ENCODE measurements around the gene USP4. TPM values are rescaled to one million over a fixed set of nuclear protein-coding genes. Genes with fewer than 3 reads are reported as not detected.

USP4 gene
- total and polyA plus RNA-seq, 12 donors, result 14.2 to 71.0 (median 41.2) TPM

DNA sequence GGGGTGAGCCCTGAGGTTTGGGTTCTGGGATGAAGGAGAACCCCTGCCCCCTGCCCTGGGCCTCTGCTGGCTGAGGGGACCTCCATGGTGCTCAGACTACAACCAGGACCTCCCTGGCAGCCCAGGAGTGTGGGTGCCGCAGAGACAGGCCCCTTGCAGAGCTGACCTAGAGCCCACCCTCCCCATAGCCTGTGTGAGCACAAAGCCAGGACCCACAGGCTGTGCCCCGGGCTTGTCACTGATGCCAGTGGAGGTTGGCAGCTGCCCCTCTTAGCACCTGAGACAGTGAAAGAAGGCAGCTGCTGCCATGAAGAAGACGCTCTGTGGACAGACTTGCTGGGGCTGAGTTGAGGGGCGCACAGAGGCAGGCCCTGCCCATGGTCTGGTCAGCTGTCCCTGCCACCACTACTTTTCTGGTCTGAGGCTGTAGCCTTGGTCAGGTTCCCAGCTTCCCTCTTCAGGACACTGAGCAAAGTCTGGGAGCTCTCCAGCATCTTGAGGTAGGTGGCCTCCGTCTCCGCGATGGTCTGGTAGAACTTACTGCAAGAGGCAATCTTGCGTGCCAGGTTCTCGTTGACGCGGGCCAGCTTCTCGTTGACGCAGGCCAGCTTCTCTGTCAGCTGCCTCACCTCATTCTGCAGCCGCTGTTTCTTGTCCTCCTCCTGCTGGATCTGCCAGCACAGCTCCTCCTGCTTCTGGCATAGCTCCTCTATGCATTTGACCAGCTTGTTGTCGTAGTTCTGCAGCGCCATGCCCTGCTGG, 23.0 kb downstream of the USP4 start:
- H3K4me1 ChIP-seq (replicated peaks in 1 of 2), result no peaks in the 10 kb centered on the region
- no peak overlapping the region for H3K27ac ChIP-seq
- H3K36me3 ChIP-seq (replicated peaks in 1 of 2), result peaks cover 0 to 74% of the 10 kb centered on the region in 2 donors
- no peaks in the 10 kb centered on the region for H3K27me3 ChIP-seq
- TF ChIP-seq, protein P1, sequence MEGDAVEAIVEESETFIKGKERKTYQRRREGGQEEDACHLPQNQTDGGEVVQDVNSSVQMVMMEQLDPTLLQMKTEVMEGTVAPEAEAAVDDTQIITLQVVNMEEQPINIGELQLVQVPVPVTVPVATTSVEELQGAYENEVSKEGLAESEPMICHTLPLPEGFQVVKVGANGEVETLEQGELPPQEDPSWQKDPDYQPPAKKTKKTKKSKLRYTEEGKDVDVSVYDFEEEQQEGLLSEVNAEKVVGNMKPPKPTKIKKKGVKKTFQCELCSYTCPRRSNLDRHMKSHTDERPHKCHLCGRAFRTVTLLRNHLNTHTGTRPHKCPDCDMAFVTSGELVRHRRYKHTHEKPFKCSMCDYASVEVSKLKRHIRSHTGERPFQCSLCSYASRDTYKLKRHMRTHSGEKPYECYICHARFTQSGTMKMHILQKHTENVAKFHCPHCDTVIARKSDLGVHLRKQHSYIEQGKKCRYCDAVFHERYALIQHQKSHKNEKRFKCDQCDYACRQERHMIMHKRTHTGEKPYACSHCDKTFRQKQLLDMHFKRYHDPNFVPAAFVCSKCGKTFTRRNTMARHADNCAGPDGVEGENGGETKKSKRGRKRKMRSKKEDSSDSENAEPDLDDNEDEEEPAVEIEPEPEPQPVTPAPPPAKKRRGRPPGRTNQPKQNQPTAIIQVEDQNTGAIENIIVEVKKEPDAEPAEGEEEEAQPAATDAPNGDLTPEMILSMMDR (IDR thresholded peaks at IDR 0.05), result no peak
- no peak for TF ChIP-seq POLR2A (IDR thresholded peaks at IDR 0.05)
- no peak for DNase-seq
- no peak overlapping the region for H3K4me3 ChIP-seq
- H3K9me3 ChIP-seq (replicated peaks in 1 of 3), result no peaks in the 10 kb centered on the region
- intact Hi-C loops (cut with DNase I), result no loop called here
- 90 to 97% (median 94%) methylated on average over 5 to 16 of the region's 16 CpGs for WGBS, 4 donors

DNA sequence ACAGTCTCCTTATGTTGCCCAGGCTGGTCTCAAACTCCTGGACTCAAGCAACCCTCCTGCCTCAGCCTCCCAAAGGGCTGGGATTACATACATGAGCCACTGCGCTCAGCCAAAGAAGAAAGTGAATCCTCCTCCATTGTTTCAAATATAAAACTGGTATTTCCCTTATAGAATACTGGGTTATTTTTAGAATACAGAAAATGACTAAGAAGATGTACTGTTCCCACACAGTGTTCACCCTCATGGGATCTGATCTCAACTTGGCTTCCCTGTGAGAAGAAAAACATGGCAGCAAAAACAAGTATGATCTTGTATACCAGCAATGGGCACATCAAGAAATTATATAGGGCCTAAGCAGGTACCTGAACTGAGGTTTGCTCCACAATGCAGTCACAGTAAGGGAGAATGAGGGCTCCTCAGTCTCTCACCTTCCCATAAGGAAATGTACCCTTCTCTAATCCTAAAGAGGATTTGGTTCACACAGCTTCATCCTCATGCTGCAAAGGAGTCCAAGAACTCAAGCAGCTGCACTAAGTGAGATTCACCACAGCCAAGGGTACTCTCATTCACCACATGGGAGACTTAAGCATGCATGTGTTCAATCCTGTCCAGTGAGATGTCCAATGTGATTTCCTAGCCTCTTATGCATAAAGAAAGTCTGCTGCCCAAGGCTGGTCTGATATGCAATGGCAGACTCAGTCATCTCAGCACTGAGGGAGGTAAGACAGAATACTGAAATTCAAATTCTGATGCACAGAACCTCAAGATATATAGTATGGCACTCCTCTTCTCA, 25.8 kb downstream of the USP4 start:
- Histone ChIP-seq H3K36me3 (replicated peaks in 1 of 2) (peaks cover 0 to 71% of the 10 kb centered on the region in 2 donors), H3K4me3 (no peak overlapping the region), H3K4me1 (replicated peaks in 1 of 2) (no peaks in the 10 kb centered on the region), H3K27ac (no peak overlapping the region), H3K27me3 (no peaks in the 10 kb centered on the region), H3K9me3 (replicated peaks in 1 of 3) (no peaks in the 10 kb centered on the region)
- TF ChIP-seq, protein P1 (IDR thresholded peaks at IDR 0.05), result no peak
- TF ChIP-seq POLR2A (IDR thresholded peaks at IDR 0.05), result no peak
- WGBS, 4 donors, result 95 to 100% (median 96%) methylated on average over 1 of the region's 1 CpG
- intact Hi-C loops (cut with DNase I), result no loop called here
- DNase-seq, result no peak

DNA sequence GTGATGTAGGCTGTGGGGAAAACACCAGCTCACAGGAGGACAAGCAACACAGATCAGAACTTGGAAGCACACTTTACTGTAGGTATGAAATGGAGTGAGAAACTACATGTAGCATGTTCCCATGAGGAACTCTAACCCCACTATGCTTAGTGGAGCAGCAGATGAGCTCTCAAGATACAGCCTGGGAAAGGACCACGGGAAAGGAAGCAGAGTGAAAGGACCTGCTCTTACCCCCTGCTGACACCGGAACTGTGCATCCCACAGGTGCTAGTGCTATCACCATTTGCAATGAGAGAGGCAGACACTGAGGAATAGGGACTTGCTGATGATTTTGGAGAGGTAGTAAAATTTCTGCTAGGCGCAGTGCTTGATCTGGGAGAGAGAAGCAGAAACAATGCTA, 28.6 kb downstream of the USP4 start:
- Histone ChIP-seq H3K4me1 (replicated peaks in 1 of 2) (peaks cover 0 to 4% of the 10 kb centered on the region in 2 donors), H3K27ac (no peak overlapping the region), H3K27me3 (no peaks in the 10 kb centered on the region), H3K36me3 (replicated peaks in 1 of 2) (peaks cover 0 to 70% of the 10 kb centered on the region in 2 donors), H3K4me3 (no peak overlapping the region), H3K9me3 (replicated peaks in 1 of 3) (no peaks in the 10 kb centered on the region)
- 89 to 95% (median 94%) methylated on average over 3 of the region's 3 CpGs for WGBS, 4 donors
- intact Hi-C loops (cut with DNase I), result no loop called here
- TF ChIP-seq POLR2A (IDR thresholded peaks at IDR 0.05), result no peak
- TF ChIP-seq, protein P1 (IDR thresholded peaks at IDR 0.05), result no peak
- no peak for DNase-seq

DNA sequence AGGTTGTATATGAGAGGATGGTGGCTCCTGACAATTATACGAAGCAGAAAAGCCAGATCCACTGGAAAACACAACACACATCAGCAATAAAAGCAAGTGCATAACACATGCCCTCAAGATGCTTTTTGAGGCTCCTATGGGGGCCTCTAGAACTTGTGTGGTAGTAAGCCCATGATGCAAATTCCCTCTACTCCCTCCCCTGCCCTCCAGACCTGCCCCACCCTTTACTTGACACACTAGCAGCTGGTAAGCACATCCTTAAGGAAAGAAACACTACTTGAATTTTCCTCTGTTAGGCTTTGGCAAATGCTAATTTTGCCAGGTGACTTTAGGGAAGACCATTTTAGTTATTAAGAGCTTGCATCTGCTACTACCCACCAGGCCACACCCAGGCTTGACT, 29.2 kb downstream of the USP4 start:
- 88 to 100% (median 99%) methylated on average over 1 of the region's 1 CpG for WGBS, 4 donors
- Histone ChIP-seq H3K9me3 (replicated peaks in 1 of 3) (no peaks in the 10 kb centered on the region), H3K4me1 (replicated peaks in 1 of 2) (peaks cover 0 to 4% of the 10 kb centered on the region in 2 donors), H3K36me3 (replicated peaks in 1 of 2) (peaks cover 0 to 70% of the 10 kb centered on the region in 2 donors), H3K27ac (no peak overlapping the region), H3K27me3 (no peaks in the 10 kb centered on the region), H3K4me3 (no peak overlapping the region)
- no peak for TF ChIP-seq POLR2A (IDR thresholded peaks at IDR 0.05)
- TF ChIP-seq, protein P1 (IDR thresholded peaks at IDR 0.05), result no peak
- intact Hi-C loops (cut with DNase I), result no loop called here
- no peak for DNase-seq
